ENCODE results near the gene PHPT1. TPM values are rescaled to one million over a fixed set of nuclear protein-coding genes. Genes with fewer than 3 reads are reported as not detected.

Gene PHPT1
- total and polyA plus RNA-seq, 8 donors: 66.1 to 151 (median 100) TPM

DNA sequence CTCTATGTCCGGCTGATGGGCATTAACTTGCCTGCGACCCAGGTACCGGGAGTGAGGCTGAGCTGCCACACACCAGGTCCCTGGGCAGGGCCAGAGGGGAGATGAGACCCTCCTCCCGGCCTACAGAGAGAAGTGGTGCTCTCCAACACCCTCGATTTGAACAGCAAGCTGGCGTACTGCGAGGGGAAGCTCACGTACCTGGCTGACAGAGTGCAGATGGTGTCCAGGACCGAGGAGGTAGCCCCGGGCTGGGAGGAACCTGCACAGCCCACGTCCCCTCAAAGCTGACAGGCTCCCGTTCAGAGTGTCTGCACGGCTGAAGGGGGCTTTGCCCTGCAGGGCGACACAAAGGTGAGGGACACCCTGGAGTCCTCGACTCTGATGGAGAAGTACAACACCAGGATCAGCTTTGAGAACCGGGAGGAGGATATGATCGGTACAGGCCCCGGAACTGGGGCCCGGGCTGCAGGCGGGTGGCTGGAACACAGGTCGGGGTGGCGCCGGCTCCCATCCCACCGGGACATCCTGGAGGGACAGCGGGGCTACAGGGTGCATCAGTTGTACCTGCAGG, 42.5 kb upstream of the PHPT1 start:
- TF ChIP-seq, protein P1, sequence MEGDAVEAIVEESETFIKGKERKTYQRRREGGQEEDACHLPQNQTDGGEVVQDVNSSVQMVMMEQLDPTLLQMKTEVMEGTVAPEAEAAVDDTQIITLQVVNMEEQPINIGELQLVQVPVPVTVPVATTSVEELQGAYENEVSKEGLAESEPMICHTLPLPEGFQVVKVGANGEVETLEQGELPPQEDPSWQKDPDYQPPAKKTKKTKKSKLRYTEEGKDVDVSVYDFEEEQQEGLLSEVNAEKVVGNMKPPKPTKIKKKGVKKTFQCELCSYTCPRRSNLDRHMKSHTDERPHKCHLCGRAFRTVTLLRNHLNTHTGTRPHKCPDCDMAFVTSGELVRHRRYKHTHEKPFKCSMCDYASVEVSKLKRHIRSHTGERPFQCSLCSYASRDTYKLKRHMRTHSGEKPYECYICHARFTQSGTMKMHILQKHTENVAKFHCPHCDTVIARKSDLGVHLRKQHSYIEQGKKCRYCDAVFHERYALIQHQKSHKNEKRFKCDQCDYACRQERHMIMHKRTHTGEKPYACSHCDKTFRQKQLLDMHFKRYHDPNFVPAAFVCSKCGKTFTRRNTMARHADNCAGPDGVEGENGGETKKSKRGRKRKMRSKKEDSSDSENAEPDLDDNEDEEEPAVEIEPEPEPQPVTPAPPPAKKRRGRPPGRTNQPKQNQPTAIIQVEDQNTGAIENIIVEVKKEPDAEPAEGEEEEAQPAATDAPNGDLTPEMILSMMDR (IDR thresholded peaks at IDR 0.05): no peak
- peak overlapping the region; percentile 78 to 93 for H3K4me3 ChIP-seq
- ATAC-seq: no peak
- peak overlapping the region; percentile 90 to 93 for H3K27ac ChIP-seq
- no peaks in the 10 kb centered on the region for H3K9me3 ChIP-seq
- H3K4me1 ChIP-seq: peaks cover 15 to 41% of the 10 kb centered on the region in 2 donors
- DNase-seq: peak in 1 of 4 donors; percentile 76
- H3K36me3 ChIP-seq: peaks cover 0 to 16% of the 10 kb centered on the region in 2 donors
- H3K27me3 ChIP-seq: peaks cover 3 to 10% of the 10 kb centered on the region in 2 donors
- intact Hi-C loops (cut with DNase I): no loop called here

- peaks cover 0 to 24% of the 10 kb centered on the region in 2 donors for H3K36me3 ChIP-seq
- DNase-seq (peak; percentile 79 to 93 (median 84)), ATAC-seq (peak; percentile 88)
- H3K27me3 ChIP-seq: peaks cover 0 to 2% of the 10 kb centered on the region in 2 donors
- no peaks in the 10 kb centered on the region for H3K9me3 ChIP-seq
- intact Hi-C loops (cut with DNase I): no loop called here
- H3K4me1 ChIP-seq: peaks cover 15 to 41% of the 10 kb centered on the region in 2 donors
- peak within 1 kb of the TSS; percentile 90 to 93 for H3K27ac ChIP-seq
- TF ChIP-seq, protein P1 (IDR thresholded peaks at IDR 0.05): no peak
- peak within 1 kb of the TSS; percentile 78 to 93 for H3K4me3 ChIP-seq
These were observed 41.7 kb upstream of the PHPT1 start, which contains the start of gene RABL6 for GRCh38 chr9:136807281-136808074. RABL6 (plus strand) TSS chr9:136807948; CDS start chr9:136808197, 249 bp downstream.

DNA sequence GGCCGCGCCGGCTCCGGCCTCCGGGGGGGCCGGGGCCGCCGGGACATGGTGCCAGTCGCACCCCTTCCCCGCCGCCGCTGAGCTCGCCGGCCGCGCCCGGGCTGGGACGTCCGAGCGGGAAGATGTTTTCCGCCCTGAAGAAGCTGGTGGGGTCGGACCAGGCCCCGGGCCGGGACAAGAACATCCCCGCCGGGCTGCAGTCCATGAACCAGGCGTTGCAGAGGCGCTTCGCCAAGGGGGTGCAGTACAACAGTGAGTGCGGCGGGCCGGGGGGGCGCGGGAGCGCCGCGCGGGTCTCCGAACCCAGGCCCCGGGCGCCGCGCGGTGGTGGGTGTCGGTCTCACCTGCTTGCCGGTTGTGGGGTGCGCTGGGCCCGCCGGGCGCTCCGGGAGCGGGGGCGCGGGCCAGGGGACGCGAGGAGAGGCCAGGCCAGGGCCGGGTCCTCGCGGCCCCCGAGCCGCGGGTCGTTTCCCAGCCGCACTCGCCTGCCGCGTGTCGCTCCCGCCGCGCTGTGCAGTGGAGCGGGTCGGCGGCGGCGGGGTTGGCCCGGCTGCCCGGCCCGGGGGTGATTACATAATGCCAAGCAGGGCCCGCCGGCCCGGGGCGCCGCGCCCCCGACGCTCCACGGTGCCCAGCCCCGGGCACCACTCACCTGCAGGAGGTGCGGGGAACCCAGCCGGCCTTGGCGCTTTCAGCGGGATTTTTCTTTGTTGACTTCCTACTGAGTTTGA, 41.0 kb upstream of the PHPT1 start:
- ATAC-seq: peak; percentile 21
- intact Hi-C loops (cut with DNase I): no loop called here

DNA sequence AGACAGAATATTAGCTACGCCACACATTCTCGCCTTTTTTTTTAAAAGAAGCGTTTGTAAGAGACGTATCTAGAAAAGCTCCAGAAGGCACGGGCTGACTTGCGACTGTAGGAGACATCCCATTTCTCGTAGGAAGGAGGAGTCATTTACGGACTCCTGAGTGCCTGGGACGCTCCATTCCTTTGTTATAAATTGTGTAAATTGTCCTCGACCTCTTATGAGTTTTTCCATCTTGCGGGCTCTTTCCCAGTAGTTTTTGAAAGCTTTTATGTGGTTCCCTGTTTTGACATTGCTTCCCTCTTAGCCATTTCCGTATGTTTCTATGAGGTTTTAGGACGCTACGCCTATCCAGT, 40.4 kb upstream of the PHPT1 start:
- Histone ChIP-seq H3K27me3 (no peaks in the 10 kb centered on the region), H3K9me3 (no peaks in the 10 kb centered on the region), H3K36me3 (peaks cover 0 to 34% of the 10 kb centered on the region in 2 donors), H3K27ac (peak overlapping the region; percentile 30 to 93), H3K4me3 (peak overlapping the region; percentile 67 to 93), H3K4me1 (peaks cover 15 to 41% of the 10 kb centered on the region in 2 donors)
- intact Hi-C loops (cut with DNase I): no loop called here
- TF ChIP-seq, protein P1 (IDR thresholded peaks at IDR 0.05): no peak
- no peak for DNase-seq
- peak; percentile 5 for ATAC-seq

More for the DNA sequence above, 41.0 kb upstream of the PHPT1 start:
- Histone ChIP-seq H3K36me3 (peaks cover 0 to 32% of the 10 kb centered on the region in 2 donors), H3K27me3 (no peaks in the 10 kb centered on the region), H3K4me1 (peaks cover 15 to 41% of the 10 kb centered on the region in 2 donors), H3K27ac (peak overlapping the region; percentile 30 to 93), H3K4me3 (peak overlapping the region; percentile 67 to 93), H3K9me3 (no peaks in the 10 kb centered on the region)
- TF ChIP-seq, protein P1 (IDR thresholded peaks at IDR 0.05): no peak
- peak in 1 of 4 donors; percentile 85 for DNase-seq
